C4-2B (cell line): Measurements from ENCODE around the gene PRKG1.

Experiments
- CTCF ChIP-seq: fragments of 450-650 bp; conservative IDR thresholded peaks from 2 replicates; pipeline ENCODE4 v1.5.1; 2017; ENCODE audit warnings: mild to moderate bottlenecking
- ZFX ChIP-seq: fragments of 450-650 bp; IDR thresholded peaks from 2 replicates; pipeline ENCODE4 v1.6.1; 2017

- TF ChIP-seq CTCF (no peak), ZFX (no peak)
These were observed 818.0 kb downstream of the PRKG1 start for GRCh38 chr10:51892313-51892712.
